DOHH2 (cell line): Measurements from ENCODE around the gene DNMT1.

ENCODE experiments used
- CTCF ChIP-seq: fragments of 200-600 bp; sonication (generic); IDR thresholded peaks from one replicate; pipeline ENCODE4 v1.5.1; 2014; ENCODE audit warnings: antibody characterized with exemption, mild to moderate bottlenecking, low read depth, low read length; ENCODE audit not compliant: poor library complexity, severe bottlenecking
- EZH2phosphoT487 ChIP-seq: fragments of 200-600 bp; sonication (generic); IDR thresholded peaks from 2 replicates; pipeline ENCODE4 v1.6.1; 2017; ENCODE audit warnings: borderline replicate concordance, mild to moderate bottlenecking, antibody characterized with exemption, low read length, moderate library complexity, mixed read lengths

DNA sequence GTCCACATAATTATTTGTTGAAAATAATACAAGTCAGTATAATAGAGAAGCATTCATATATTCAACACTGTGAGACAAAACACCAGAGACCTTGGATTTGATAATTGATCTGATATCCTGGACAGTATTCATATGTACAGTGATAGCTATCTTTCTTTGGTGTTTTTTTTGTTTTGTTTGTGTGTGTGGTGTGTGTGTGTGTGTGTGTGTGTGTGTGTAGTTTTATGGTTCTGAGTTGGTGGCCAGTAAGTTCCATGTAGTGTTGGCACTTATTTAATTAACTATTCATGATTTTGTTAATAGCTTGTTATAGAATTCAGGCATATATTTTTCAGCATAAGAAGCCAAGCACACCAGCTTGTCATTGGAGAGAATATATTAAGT lies 90.6 kb downstream of the DNMT1 start:
- TF ChIP-seq CTCF (no peak), EZH2phosphoT487 (no peak)
